Activated T-helper 17 cell treated with anti-CD3 and anti-CD28 coated beads, Interleukin-2, amount 50 U/mL, for 72 hours (primary cell): ENCODE data around the gene EPSTI1. TPM values are rescaled to one million over a fixed set of nuclear protein-coding genes. Genes with fewer than 3 reads are reported as not detected.

Experiments used
- ATAC-seq: fragments of 150-1000 bp; cut with Tn5 transposase; replicated peaks from 2 replicates; pipeline ENCODE4 v1.10.0; 2021; ENCODE audit warnings: mild to moderate bottlenecking, moderate library complexity
- H3K27ac Mint-ChIP-seq: one replicate; pipeline ENCODE4 v1.8.0; 2022; ENCODE audit warnings: mixed read lengths
- H3K27me3 Mint-ChIP-seq: one replicate; pipeline ENCODE4 v1.8.0; 2022; ENCODE audit warnings: mixed read lengths
- H3K36me3 Mint-ChIP-seq: one replicate; pipeline ENCODE4 v1.8.0; 2022; ENCODE audit warnings: low read depth, mild to moderate bottlenecking, mixed read lengths
- H3K4me1 Mint-ChIP-seq: one replicate; pipeline ENCODE4 v1.8.0; 2022; ENCODE audit warnings: mixed read lengths
- H3K4me3 Mint-ChIP-seq: one replicate; pipeline ENCODE4 v1.8.0; 2022; ENCODE audit warnings: mild to moderate bottlenecking, mixed read lengths
- H3K9me3 Mint-ChIP-seq: one replicate; pipeline ENCODE4 v1.8.0; 2022; ENCODE audit warnings: mixed read lengths
- total RNA-seq, 2 donors: library from RNA; stranded (reverse); gene quantifications; one replicate each; pipeline ENCODE4 v1.2.3, GENCODE V29; 2022

EPSTI1 gene
- total RNA-seq, 2 donors from 2014 or later, result 13.6 to 18.1 TPM

GRCh38 chr13:43020794-43021193 lies 28.8 kb upstream of the EPSTI1 start:
- Mint-ChIP-seq H3K4me3 (no peak overlapping the region), H3K9me3 (no peaks in the 10 kb centered on the region), H3K27me3 (no peaks in the 10 kb centered on the region), H3K27ac (no peak overlapping the region), H3K36me3 (peaks cover 7% of the 10 kb centered on the region), H3K4me1 (peaks cover 6% of the 10 kb centered on the region)
- no peak for ATAC-seq

GRCh38 chr13:43019811-43020210 lies 27.8 kb upstream of the EPSTI1 start:
- Mint-ChIP-seq H3K36me3 (peaks cover 7% of the 10 kb centered on the region), H3K27me3 (no peaks in the 10 kb centered on the region), H3K27ac (no peak overlapping the region), H3K4me1 (peaks cover under 1% of the 10 kb centered on the region), H3K9me3 (no peaks in the 10 kb centered on the region), H3K4me3 (no peak overlapping the region)
- ATAC-seq, result no peak

DNA sequence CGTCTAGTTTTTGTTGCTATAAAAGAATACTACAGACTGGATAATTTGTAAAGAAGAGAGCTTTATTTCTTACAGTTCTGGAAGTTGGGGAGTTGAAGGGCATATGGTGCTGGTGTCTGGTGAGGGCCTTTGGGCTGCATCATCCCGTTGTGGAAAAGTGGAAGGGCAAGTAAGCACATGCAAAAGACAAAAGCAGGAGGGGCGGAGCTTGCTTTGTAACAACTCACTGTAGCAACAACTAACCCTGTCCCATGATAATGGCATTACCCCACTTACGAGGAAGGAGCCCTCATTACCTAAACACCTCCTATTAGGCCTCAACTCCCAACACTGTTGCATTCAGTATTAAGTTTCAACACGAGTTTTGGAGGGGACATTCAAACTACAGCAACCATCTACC lies 24.2 kb upstream of the EPSTI1 start:
- Mint-ChIP-seq H3K4me3 (no peak overlapping the region), H3K9me3 (no peaks in the 10 kb centered on the region), H3K4me1 (no peaks in the 10 kb centered on the region), H3K27ac (no peak overlapping the region), H3K27me3 (peaks cover 3% of the 10 kb centered on the region), H3K36me3 (no peaks in the 10 kb centered on the region)
- ATAC-seq, result no peak

DNA sequence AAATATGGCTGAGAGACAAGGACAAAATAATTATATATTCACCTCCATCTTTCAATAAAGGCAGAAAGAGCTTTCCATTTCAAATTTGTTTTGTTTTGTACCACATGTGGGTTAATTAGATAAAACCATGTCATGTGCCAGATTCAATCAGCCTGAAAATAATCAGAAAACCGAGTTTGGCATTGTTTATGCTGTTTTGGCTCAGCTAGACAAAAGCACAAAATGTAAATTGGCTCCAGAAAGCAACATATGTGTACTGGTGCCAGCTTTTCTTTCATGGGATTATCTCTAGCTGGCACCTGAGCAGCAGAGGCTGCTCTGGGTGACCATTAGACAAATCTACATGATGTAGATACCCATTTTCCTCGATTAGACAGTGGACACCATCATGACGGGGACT lies 22.1 kb upstream of the EPSTI1 start:
- no peak overlapping the region for H3K27ac Mint-ChIP-seq
- no peak for ATAC-seq
- H3K4me3 Mint-ChIP-seq, result no peak overlapping the region
- H3K4me1 Mint-ChIP-seq, result no peaks in the 10 kb centered on the region
- H3K27me3 Mint-ChIP-seq, result peaks cover 8% of the 10 kb centered on the region
- no peaks in the 10 kb centered on the region for H3K36me3 Mint-ChIP-seq
- no peaks in the 10 kb centered on the region for H3K9me3 Mint-ChIP-seq

GRCh38 chr13:43009506-43009905 lies 17.5 kb upstream of the EPSTI1 start:
- Mint-ChIP-seq H3K36me3 (no peaks in the 10 kb centered on the region), H3K4me1 (no peaks in the 10 kb centered on the region), H3K27ac (no peak overlapping the region), H3K27me3 (peaks cover 8% of the 10 kb centered on the region), H3K9me3 (no peaks in the 10 kb centered on the region), H3K4me3 (no peak overlapping the region)
- no peak for ATAC-seq

DNA sequence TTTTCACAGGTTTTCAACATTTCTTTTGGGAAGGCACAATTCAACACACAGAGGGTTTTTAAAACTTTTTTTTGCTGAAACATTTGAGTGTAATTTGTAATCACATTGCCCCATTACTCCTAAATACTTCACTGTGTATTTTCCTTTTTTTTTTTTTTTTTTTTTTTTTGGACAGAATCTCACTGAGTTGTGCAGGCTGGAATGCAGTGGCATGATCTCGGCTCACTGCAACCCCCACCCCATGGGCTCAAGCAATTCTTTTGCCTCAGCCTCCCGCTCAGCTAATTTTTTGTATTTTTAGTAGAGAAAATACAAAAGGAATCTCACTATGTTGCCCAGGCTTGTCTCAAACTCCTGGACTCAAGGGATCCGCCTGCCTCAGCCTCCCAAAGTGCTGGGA lies 16.6 kb upstream of the EPSTI1 start:
- ATAC-seq, result no peak
- H3K4me3 Mint-ChIP-seq, result no peak overlapping the region

DNA sequence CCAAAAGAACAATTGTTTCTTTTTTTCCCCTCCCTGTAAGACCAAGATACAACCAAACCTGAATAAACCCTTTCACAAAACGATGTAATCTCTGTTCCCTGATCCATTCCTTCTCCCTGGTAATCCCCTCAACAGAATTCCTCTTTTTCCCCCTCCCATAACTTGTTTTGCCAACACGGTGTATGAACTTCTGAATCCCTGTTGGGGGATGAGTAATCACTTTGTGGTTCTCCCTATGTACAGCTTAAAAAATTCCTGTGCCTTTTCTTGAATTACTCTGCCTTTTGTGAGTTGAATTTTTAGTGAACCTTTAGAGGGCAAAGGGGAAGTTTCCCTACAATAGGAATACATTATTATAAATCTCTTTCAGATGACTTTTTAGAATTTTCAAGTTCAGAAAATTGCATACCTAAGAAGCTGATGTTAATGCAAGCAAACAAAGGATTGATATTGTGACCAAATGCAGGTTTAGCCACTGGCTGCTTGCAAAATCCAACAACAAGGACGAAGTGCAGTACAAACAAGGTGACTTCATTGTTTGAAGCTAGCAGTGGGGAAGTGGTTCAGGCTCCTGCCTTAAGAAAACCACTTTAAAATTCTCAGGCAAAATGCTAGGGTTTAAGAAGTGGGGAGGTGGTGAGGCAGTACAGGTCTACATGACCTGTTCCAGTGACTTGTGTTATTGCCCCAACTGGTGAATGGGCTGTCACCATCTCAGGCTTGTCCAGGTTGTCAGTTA lies 15.0 kb upstream of the EPSTI1 start:
- H3K27me3 Mint-ChIP-seq, result peaks cover 6% of the 10 kb centered on the region
- peaks cover 8% of the 10 kb centered on the region for H3K9me3 Mint-ChIP-seq
- H3K4me3 Mint-ChIP-seq, result no peak overlapping the region
- no peaks in the 10 kb centered on the region for H3K36me3 Mint-ChIP-seq
- no peak for ATAC-seq
- H3K4me1 Mint-ChIP-seq, result no peaks in the 10 kb centered on the region
- no peak overlapping the region for H3K27ac Mint-ChIP-seq

More for the DNA sequence above, 16.6 kb upstream of the EPSTI1 start:
- Mint-ChIP-seq H3K27me3 (peaks cover 8% of the 10 kb centered on the region), H3K4me1 (no peaks in the 10 kb centered on the region), H3K9me3 (no peaks in the 10 kb centered on the region), H3K27ac (no peak overlapping the region), H3K36me3 (no peaks in the 10 kb centered on the region)

GRCh38 chr13:43005460-43006236 lies 13.6 kb upstream of the EPSTI1 start:
- Mint-ChIP-seq H3K4me3 (no peak overlapping the region), H3K27me3 (peaks cover 6% of the 10 kb centered on the region), H3K36me3 (no peaks in the 10 kb centered on the region), H3K9me3 (peaks cover 13% of the 10 kb centered on the region), H3K4me1 (no peaks in the 10 kb centered on the region), H3K27ac (no peak overlapping the region)
- no peak for ATAC-seq

- Mint-ChIP-seq H3K9me3 (peaks cover 13% of the 10 kb centered on the region), H3K27ac (no peak overlapping the region), H3K36me3 (no peaks in the 10 kb centered on the region), H3K4me1 (no peaks in the 10 kb centered on the region), H3K27me3 (no peaks in the 10 kb centered on the region), H3K4me3 (no peak overlapping the region)
- no peak for ATAC-seq
Measured at GRCh38 chr13:43003729-43004128, 11.7 kb upstream of the EPSTI1 start.

DNA sequence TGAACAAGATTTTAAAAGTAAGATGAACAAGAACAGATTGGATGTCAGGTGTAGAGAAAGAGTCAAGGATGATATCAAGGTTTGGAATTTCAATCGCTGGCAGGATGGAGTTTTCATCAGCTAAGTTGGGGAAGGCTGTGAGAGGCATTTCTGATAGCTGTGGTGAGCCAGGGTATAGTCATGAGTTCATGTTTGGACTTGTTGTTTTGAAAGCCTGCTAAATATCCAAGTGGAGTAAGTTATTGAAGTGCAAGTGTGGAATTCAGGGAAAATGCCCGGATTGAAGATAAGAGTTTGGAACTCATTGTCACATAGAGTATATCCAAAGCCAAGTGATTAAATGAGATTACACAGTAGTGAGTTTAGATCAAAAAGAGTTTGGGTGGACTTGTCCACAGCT lies 11.0 kb upstream of the EPSTI1 start:
- H3K36me3 Mint-ChIP-seq, result no peaks in the 10 kb centered on the region
- H3K4me3 Mint-ChIP-seq, result no peak overlapping the region
- H3K27ac Mint-ChIP-seq, result no peak overlapping the region
- ATAC-seq, result no peak
- H3K9me3 Mint-ChIP-seq, result peaks cover 13% of the 10 kb centered on the region
- H3K27me3 Mint-ChIP-seq, result no peaks in the 10 kb centered on the region
- no peaks in the 10 kb centered on the region for H3K4me1 Mint-ChIP-seq

GRCh38 chr13:43002021-43002420 lies 10.0 kb upstream of the EPSTI1 start:
- no peaks in the 10 kb centered on the region for H3K27me3 Mint-ChIP-seq
- no peak overlapping the region for H3K4me3 Mint-ChIP-seq
- H3K9me3 Mint-ChIP-seq, result peaks cover 13% of the 10 kb centered on the region
- no peak overlapping the region for H3K27ac Mint-ChIP-seq
- H3K36me3 Mint-ChIP-seq, result no peaks in the 10 kb centered on the region
- H3K4me1 Mint-ChIP-seq, result peaks cover 3% of the 10 kb centered on the region
- no peak for ATAC-seq

GRCh38 chr13:43000676-43001075 lies 8.6 kb upstream of the EPSTI1 start:
- H3K36me3 Mint-ChIP-seq, result no peaks in the 10 kb centered on the region
- no peak overlapping the region for H3K4me3 Mint-ChIP-seq
- H3K27ac Mint-ChIP-seq, result no peak overlapping the region
- H3K9me3 Mint-ChIP-seq, result peaks cover 13% of the 10 kb centered on the region
- H3K27me3 Mint-ChIP-seq, result no peaks in the 10 kb centered on the region
- H3K4me1 Mint-ChIP-seq, result peaks cover 11% of the 10 kb centered on the region
- no peak for ATAC-seq

GRCh38 chr13:42999491-42999890 lies 7.5 kb upstream of the EPSTI1 start:
- no peaks in the 10 kb centered on the region for H3K36me3 Mint-ChIP-seq
- no peak overlapping the region for H3K4me3 Mint-ChIP-seq
- H3K4me1 Mint-ChIP-seq, result peaks cover 11% of the 10 kb centered on the region
- H3K27ac Mint-ChIP-seq, result no peak overlapping the region
- no peaks in the 10 kb centered on the region for H3K27me3 Mint-ChIP-seq
- H3K9me3 Mint-ChIP-seq, result peaks cover 13% of the 10 kb centered on the region
- no peak for ATAC-seq

DNA sequence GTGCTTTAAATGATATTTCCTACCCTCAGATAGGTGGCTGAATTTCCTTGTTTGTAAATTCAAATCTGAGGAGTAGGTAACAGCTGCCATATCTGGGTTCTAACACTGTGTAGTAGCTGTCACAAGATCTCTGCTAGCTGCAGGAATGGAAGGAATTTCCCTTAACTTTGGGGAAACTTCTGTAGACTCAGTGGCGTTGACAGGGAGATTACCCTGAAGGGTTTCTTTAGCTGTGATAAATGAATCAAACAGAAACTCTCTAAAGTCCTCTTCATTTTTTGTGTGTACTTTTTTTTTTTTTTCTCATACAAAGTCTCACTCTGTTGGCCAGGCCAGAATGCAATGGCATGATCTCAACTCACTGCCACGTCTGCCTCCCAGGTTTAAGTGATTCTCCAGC lies 5.3 kb upstream of the EPSTI1 start:
- Mint-ChIP-seq H3K9me3 (peaks cover 6% of the 10 kb centered on the region), H3K4me3 (peak overlapping the region; percentile 19), H3K4me1 (peaks cover 20% of the 10 kb centered on the region), H3K36me3 (no peaks in the 10 kb centered on the region), H3K27me3 (no peaks in the 10 kb centered on the region), H3K27ac (peak overlapping the region; percentile 29)
- peak; percentile 71 for ATAC-seq

- H3K27ac Mint-ChIP-seq, result peak overlapping the region; percentile 29
- H3K36me3 Mint-ChIP-seq, result peaks cover 6% of the 10 kb centered on the region
- peaks cover 23% of the 10 kb centered on the region for H3K4me1 Mint-ChIP-seq
- peaks cover under 1% of the 10 kb centered on the region for H3K9me3 Mint-ChIP-seq
- peak; percentile 51 for ATAC-seq
- peak overlapping the region; percentile 19 for H3K4me3 Mint-ChIP-seq
- H3K27me3 Mint-ChIP-seq, result no peaks in the 10 kb centered on the region
Measured at GRCh38 chr13:42996584-42996983, 4.5 kb upstream of the EPSTI1 start.
